Neural cell (in vitro differentiated cells): ENCODE results near the gene RABEPK. TPM values are rescaled to one million over a fixed set of nuclear protein-coding genes. Genes with fewer than 3 reads are reported as not detected.
"Not testable (repeated sequence)": the region's sequence is repeated elsewhere in the genome, so short reads cannot be mapped to it uniquely, and the experiment has no call there.

Source experiments
- H2AFZ ChIP-seq: fragments of 200-600, 300-800 bp; sonication (generic), shearing (Covaris generic); 2 replicates; pipeline ENCODE4 v1.6.0; 2014; ENCODE audit warnings: low read depth, mild to moderate bottlenecking, antibody characterized with exemption, low read length, moderate library complexity
- H3F3A ChIP-seq: fragments of 200-600 bp; shearing (Covaris generic); 2 replicates; pipeline ENCODE4 v1.6.1; 2016; ENCODE audit warnings: mild to moderate bottlenecking, moderate library complexity, mixed read lengths, antibody characterized with exemption, low read length; ENCODE audit not compliant: insufficient read depth, poor library complexity, severe bottlenecking
- H3K27ac ChIP-seq: fragments of 200-600, 300-800 bp; sonication (generic), shearing (Covaris generic); 2 replicates; pipeline ENCODE4 v1.5.1; 2014; ENCODE audit warnings: mild to moderate bottlenecking, low read length, moderate library complexity
- H3K27me3 ChIP-seq: fragments of 300-800, 200-600 bp; sonication (generic), shearing (Covaris generic); 2 replicates; pipeline ENCODE4 v1.6.0; 2014; ENCODE audit warnings: mild to moderate bottlenecking, low read depth, low read length, moderate library complexity; ENCODE audit not compliant: insufficient read depth
- H3K36me3 ChIP-seq: fragments of 300-800, 200-600 bp; sonication (generic), shearing (Covaris generic); 2 replicates; pipeline ENCODE4 v1.5.1; 2014; ENCODE audit warnings: mild to moderate bottlenecking, antibody characterized with exemption, low read length, moderate library complexity; ENCODE audit not compliant: insufficient read depth
- H3K4me2 ChIP-seq: fragments of 300-800, 200-600 bp; sonication (generic), shearing (Covaris generic); 2 replicates; pipeline ENCODE4 v1.6.0; 2014; ENCODE audit warnings: mild to moderate bottlenecking, low read length
- H3K4me3 ChIP-seq: fragments of 300-800, 200-600 bp; sonication (generic), shearing (Covaris generic); 2 replicates; pipeline ENCODE4 v1.5.1; 2014; ENCODE audit warnings: mild to moderate bottlenecking, low read length, moderate library complexity
- H3K79me2 ChIP-seq: fragments of 200-600 bp; shearing (Covaris generic); replicated peaks from 2 replicates; pipeline ENCODE4 v1.6.0; 2014; ENCODE audit warnings: mild to moderate bottlenecking, low read length, moderate library complexity; ENCODE audit not compliant: insufficient read depth
- H3K9ac ChIP-seq: fragments of 300-800, 200-600 bp; sonication (generic), shearing (Covaris generic); 2 replicates; pipeline ENCODE4 v1.6.1; 2016; ENCODE audit warnings: mild to moderate bottlenecking, low read length, mixed read lengths
- H3K9me2 ChIP-seq: fragments of 200-600 bp; shearing (Covaris generic); 2 replicates; pipeline ENCODE4 v1.6.1; 2016; ENCODE audit warnings: mild to moderate bottlenecking, low read length, mixed read lengths; ENCODE audit not compliant: insufficient read depth
- H3K9me3 ChIP-seq: fragments of 200-600, 300-800 bp; sonication (generic), shearing (Covaris generic); 2 replicates; pipeline ENCODE4 v1.6.1; 2016; ENCODE audit warnings: mild to moderate bottlenecking, mixed run types, low read length, moderate library complexity, mixed read lengths
- H4K20me1 ChIP-seq: fragments of 200-600 bp; shearing (Covaris generic); 2 replicates; pipeline ENCODE4 v1.6.1; 2016; ENCODE audit warnings: mild to moderate bottlenecking, mixed run types; ENCODE audit not compliant: insufficient read depth
- EP300 ChIP-seq: fragments of 450-650 bp; conservative IDR thresholded peaks from 2 replicates; pipeline ENCODE4 v1.6.1; 2014; ENCODE audit warnings: antibody characterized with exemption, mild to moderate bottlenecking, moderate library complexity; ENCODE audit not compliant: poor library complexity, severe bottlenecking
- EZH2 ChIP-seq: fragments of 200-600, 300-800 bp; shearing (Covaris generic), sonication (generic); IDR thresholded peaks from 2 replicates; pipeline ENCODE4 v1.6.1; 2014; ENCODE audit warnings: antibody characterized with exemption, low read length, borderline replicate concordance, mild to moderate bottlenecking; ENCODE audit not compliant: insufficient read depth, poor library complexity, severe bottlenecking
- MXI1 ChIP-seq: fragments of 450-650 bp; conservative IDR thresholded peaks from 2 replicates; pipeline ENCODE4 v1.6.1; 2014; ENCODE audit warnings: antibody characterized with exemption, mild to moderate bottlenecking; ENCODE audit not compliant: poor library complexity, severe bottlenecking
- POLR2AphosphoS5 ChIP-seq: IDR thresholded peaks from 2 replicates; pipeline ENCODE4 v1.6.1; 2012
- RAD21 ChIP-seq: fragments of 450-650 bp; conservative IDR thresholded peaks from 2 replicates; pipeline ENCODE4 v1.6.1; 2014; ENCODE audit warnings: antibody characterized with exemption, mild to moderate bottlenecking, moderate library complexity
- SMC3 ChIP-seq: fragments of 450-650 bp; conservative IDR thresholded peaks from 2 replicates; pipeline ENCODE4 v1.6.1; 2014; ENCODE audit warnings: antibody characterized with exemption, mild to moderate bottlenecking, moderate library complexity; ENCODE audit not compliant: poor library complexity
- TAF1 ChIP-seq: IDR thresholded peaks from 2 replicates; pipeline ENCODE4 v1.6.1; 2012; ENCODE audit warnings: low read depth
- polyA plus RNA-seq: library from polyadenylated mRNA; depleted of rRNA; stranded (reverse); fragments of >200 nt; gene quantifications from 2 replicates; pipeline ENCODE4 v1.2.3, GENCODE V29; 2014
- TF ChIP-seq, protein P1 (sequence below): IDR thresholded peaks from 2 replicates; pipeline ENCODE4 v1.6.1; 2012; ENCODE audit warnings: borderline replicate concordance
- TF ChIP-seq, protein P2 (sequence below): fragments of 450-650 bp; IDR thresholded peaks from 2 replicates; pipeline ENCODE4 v1.5.1; 2014; ENCODE audit warnings: antibody characterized with exemption, mild to moderate bottlenecking, moderate library complexity; ENCODE audit not compliant: poor library complexity, severe bottlenecking

RABEPK gene
- polyA plus RNA-seq, 1 donor from 2014 or later = 58.2 TPM

DNA sequence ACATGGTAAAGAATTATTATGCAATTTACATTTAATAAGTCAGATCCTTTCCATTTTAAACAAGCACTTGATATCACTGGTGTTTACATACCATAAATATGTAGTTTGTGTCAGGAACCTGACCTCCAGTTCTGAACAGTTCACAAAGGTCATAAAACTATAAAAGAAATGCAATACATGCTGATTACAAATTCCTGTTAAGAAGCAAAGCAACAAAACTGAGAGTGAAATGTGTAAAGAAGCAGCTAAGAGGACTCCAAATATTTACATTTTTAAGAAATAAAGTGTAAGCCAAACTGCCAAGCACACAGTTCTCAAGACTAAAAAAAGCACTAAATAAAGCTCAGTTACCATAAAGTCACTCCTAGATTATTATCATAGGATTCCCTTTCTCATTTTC lies 39.6 kb upstream of the RABEPK start:
- H3K36me3 ChIP-seq = no peaks in the 10 kb centered on the region
- no peak overlapping the region for H2AFZ ChIP-seq
- no peak overlapping the region for H3K9ac ChIP-seq
- no peaks in the 10 kb centered on the region for H4K20me1 ChIP-seq
- no peaks in the 10 kb centered on the region for H3K27me3 ChIP-seq
- H3K4me2 ChIP-seq = no peak overlapping the region
- H3K27ac ChIP-seq = no peak overlapping the region
- no peaks in the 10 kb centered on the region for H3K9me3 ChIP-seq
- H3F3A ChIP-seq = no peaks in the 10 kb centered on the region
- peaks cover 3% of the 10 kb centered on the region for H3K79me2 ChIP-seq
- no peaks in the 10 kb centered on the region for H3K9me2 ChIP-seq
- TF ChIP-seq, protein P1, sequence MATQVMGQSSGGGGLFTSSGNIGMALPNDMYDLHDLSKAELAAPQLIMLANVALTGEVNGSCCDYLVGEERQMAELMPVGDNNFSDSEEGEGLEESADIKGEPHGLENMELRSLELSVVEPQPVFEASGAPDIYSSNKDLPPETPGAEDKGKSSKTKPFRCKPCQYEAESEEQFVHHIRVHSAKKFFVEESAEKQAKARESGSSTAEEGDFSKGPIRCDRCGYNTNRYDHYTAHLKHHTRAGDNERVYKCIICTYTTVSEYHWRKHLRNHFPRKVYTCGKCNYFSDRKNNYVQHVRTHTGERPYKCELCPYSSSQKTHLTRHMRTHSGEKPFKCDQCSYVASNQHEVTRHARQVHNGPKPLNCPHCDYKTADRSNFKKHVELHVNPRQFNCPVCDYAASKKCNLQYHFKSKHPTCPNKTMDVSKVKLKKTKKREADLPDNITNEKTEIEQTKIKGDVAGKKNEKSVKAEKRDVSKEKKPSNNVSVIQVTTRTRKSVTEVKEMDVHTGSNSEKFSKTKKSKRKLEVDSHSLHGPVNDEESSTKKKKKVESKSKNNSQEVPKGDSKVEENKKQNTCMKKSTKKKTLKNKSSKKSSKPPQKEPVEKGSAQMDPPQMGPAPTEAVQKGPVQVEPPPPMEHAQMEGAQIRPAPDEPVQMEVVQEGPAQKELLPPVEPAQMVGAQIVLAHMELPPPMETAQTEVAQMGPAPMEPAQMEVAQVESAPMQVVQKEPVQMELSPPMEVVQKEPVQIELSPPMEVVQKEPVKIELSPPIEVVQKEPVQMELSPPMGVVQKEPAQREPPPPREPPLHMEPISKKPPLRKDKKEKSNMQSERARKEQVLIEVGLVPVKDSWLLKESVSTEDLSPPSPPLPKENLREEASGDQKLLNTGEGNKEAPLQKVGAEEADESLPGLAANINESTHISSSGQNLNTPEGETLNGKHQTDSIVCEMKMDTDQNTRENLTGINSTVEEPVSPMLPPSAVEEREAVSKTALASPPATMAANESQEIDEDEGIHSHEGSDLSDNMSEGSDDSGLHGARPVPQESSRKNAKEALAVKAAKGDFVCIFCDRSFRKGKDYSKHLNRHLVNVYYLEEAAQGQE = no peak
- TF ChIP-seq MXI1 (no peak), SMC3 (no peak), TAF1 (no peak), EZH2 (no peak), EP300 (no peak), POLR2AphosphoS5 (no peak), RAD21 (no peak)
- TF ChIP-seq, protein P2, sequence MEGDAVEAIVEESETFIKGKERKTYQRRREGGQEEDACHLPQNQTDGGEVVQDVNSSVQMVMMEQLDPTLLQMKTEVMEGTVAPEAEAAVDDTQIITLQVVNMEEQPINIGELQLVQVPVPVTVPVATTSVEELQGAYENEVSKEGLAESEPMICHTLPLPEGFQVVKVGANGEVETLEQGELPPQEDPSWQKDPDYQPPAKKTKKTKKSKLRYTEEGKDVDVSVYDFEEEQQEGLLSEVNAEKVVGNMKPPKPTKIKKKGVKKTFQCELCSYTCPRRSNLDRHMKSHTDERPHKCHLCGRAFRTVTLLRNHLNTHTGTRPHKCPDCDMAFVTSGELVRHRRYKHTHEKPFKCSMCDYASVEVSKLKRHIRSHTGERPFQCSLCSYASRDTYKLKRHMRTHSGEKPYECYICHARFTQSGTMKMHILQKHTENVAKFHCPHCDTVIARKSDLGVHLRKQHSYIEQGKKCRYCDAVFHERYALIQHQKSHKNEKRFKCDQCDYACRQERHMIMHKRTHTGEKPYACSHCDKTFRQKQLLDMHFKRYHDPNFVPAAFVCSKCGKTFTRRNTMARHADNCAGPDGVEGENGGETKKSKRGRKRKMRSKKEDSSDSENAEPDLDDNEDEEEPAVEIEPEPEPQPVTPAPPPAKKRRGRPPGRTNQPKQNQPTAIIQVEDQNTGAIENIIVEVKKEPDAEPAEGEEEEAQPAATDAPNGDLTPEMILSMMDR = no peak
- no peak overlapping the region for H3K4me3 ChIP-seq

DNA sequence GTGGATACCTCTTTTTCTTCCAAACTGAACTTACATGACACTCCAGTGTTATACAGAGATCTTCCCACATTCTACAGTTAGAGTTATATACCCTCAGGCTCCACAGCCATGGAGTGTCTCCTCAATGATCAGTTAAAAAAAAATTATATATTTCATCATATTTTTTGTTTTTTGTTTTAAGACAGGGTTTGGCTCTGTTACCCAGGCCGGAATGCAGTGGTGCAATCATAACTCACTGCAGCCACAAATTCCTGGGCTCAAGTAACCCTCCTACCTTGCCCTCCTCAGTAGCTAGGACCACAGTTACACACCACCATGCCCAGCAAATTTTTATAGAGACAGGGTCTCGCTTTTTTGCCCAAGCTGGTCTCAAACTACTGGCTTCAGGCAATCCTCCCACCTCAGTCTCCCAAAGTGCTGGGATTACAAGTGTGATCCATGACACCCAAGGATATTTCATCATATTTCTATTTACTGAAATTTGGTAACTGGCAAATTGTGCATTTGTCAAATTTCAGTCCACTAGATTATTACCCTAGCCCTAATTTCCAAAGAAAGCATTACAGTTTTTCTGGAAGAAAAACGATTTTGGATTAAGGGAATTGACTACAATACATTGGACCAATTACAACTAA lies 38.9 kb upstream of the RABEPK start:
- TF ChIP-seq MXI1 = no peak
- TF ChIP-seq, protein P1 = no peak
- TF ChIP-seq SMC3 = no peak
- TF ChIP-seq POLR2AphosphoS5 = no peak
- TF ChIP-seq, protein P2 = no peak
- no peak for TF ChIP-seq TAF1
- no peak for TF ChIP-seq EZH2
- no peak for TF ChIP-seq RAD21
- TF ChIP-seq EP300 = no peak
- Histone ChIP-seq H3K9ac (no peak overlapping the region), H3K27ac (no peak overlapping the region), H3K36me3 (no peaks in the 10 kb centered on the region), H4K20me1 (no peaks in the 10 kb centered on the region), H2AFZ (no peak overlapping the region), H3K4me2 (no peak overlapping the region), H3K9me3 (no peaks in the 10 kb centered on the region), H3K9me2 (no peaks in the 10 kb centered on the region), H3F3A (no peaks in the 10 kb centered on the region), H3K79me2 (peaks cover 3% of the 10 kb centered on the region), H3K27me3 (no peaks in the 10 kb centered on the region), H3K4me3 (no peak overlapping the region)

DNA sequence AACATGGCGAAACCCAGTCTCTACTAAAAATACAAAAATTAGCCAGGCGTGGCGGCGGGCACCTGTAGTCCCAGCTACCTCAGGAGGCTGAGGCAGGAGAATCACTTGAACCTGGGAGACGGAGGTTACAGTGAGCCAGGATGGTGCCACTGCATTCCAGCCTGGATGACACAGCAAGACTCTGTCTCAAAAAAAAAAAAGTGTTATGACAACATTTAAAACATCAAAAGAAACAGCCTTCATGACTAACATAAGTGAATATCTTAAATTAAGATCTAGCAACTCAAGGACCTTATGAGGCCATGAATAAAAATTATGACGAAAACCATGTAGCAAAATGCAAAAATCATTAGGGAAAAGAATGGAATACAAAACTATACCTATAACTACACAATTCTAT lies 37.5 kb upstream of the RABEPK start:
- H3K4me3 ChIP-seq, H3K9me2 ChIP-seq, H2AFZ ChIP-seq, H4K20me1 ChIP-seq, H3K9ac ChIP-seq, H3K27ac ChIP-seq, H3K27me3 ChIP-seq, H3K4me2 ChIP-seq, H3K79me2 ChIP-seq, H3K36me3 ChIP-seq, H3K9me3 ChIP-seq, H3F3A ChIP-seq: not testable (repeated sequence)
